Measurements from ENCODE around the gene PIGQ. TPM values are rescaled to one million over a fixed set of nuclear protein-coding genes. Genes with fewer than 3 reads are reported as not detected.

The PIGQ gene
- total RNA-seq, 4 donors from 2014 or later: 10.0 to 56.9 (median 30.7) TPM

GRCh38 chr16:523097-523741 lies 46.5 kb upstream of the PIGQ start:
- no peak for TF ChIP-seq POLR2A (IDR thresholded peaks at IDR 0.05)
- TF ChIP-seq, protein P1, sequence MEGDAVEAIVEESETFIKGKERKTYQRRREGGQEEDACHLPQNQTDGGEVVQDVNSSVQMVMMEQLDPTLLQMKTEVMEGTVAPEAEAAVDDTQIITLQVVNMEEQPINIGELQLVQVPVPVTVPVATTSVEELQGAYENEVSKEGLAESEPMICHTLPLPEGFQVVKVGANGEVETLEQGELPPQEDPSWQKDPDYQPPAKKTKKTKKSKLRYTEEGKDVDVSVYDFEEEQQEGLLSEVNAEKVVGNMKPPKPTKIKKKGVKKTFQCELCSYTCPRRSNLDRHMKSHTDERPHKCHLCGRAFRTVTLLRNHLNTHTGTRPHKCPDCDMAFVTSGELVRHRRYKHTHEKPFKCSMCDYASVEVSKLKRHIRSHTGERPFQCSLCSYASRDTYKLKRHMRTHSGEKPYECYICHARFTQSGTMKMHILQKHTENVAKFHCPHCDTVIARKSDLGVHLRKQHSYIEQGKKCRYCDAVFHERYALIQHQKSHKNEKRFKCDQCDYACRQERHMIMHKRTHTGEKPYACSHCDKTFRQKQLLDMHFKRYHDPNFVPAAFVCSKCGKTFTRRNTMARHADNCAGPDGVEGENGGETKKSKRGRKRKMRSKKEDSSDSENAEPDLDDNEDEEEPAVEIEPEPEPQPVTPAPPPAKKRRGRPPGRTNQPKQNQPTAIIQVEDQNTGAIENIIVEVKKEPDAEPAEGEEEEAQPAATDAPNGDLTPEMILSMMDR (IDR thresholded peaks at IDR 0.05): no peak
- H3K36me3 ChIP-seq: no peaks in the 10 kb centered on the region
- H3K9me3 ChIP-seq: no peaks in the 10 kb centered on the region
- no peak overlapping the region for H3K27ac ChIP-seq
- H3K27me3 ChIP-seq: no peaks in the 10 kb centered on the region
- no peak for DNase-seq
- no peak overlapping the region for H3K4me3 ChIP-seq
- H3K4me1 ChIP-seq: peaks cover 3 to 13% of the 10 kb centered on the region in 2 donors
- intact Hi-C loops (cut with DNase I; ENCODE audit: low total_unique reads): no loop called here

- Histone ChIP-seq H3K4me1 (peaks cover 3 to 19% of the 10 kb centered on the region in 2 donors), H3K36me3 (no peaks in the 10 kb centered on the region), H3K27ac (no peak overlapping the region), H3K4me3 (no peak overlapping the region), H3K27me3 (no peaks in the 10 kb centered on the region), H3K9me3 (no peaks in the 10 kb centered on the region)
- intact Hi-C loops (cut with DNase I; ENCODE audit: low total_unique reads): no loop called here
- no peak for DNase-seq
- no peak for TF ChIP-seq POLR2A (IDR thresholded peaks at IDR 0.05)
- TF ChIP-seq, protein P1 (IDR thresholded peaks at IDR 0.05): no peak
These were observed 45.3 kb upstream of the PIGQ start for GRCh38 chr16:524274-525040.

- Histone ChIP-seq H3K4me1 (peaks cover 3 to 26% of the 10 kb centered on the region in 2 donors), H3K36me3 (no peaks in the 10 kb centered on the region), H3K4me3 (no peak overlapping the region), H3K27ac (no peak overlapping the region), H3K27me3 (no peaks in the 10 kb centered on the region), H3K9me3 (no peaks in the 10 kb centered on the region)
- DNase-seq: no peak
- no peak for TF ChIP-seq POLR2A (IDR thresholded peaks at IDR 0.05)
- TF ChIP-seq, protein P1 (IDR thresholded peaks at IDR 0.05): no peak
- intact Hi-C loops (cut with DNase I; ENCODE audit: low total_unique reads): no loop called here
These were observed 44.6 kb upstream of the PIGQ start for GRCh38 chr16:525123-525519.

- H3K4me1 ChIP-seq: peaks cover 3 to 26% of the 10 kb centered on the region in 2 donors
- no peaks in the 10 kb centered on the region for H3K9me3 ChIP-seq
- peak overlapping the region; percentile 98 to 99 for H3K27ac ChIP-seq
- H3K4me3 ChIP-seq: peak overlapping the region; percentile 72 to 80
- H3K27me3 ChIP-seq: no peaks in the 10 kb centered on the region
- TF ChIP-seq POLR2A (IDR thresholded peaks at IDR 0.05): no peak
- TF ChIP-seq, protein P1 (IDR thresholded peaks at IDR 0.05): no peak
- no peaks in the 10 kb centered on the region for H3K36me3 ChIP-seq
- no peak for DNase-seq
- intact Hi-C loops (cut with DNase I; ENCODE audit: low total_unique reads): no loop called here
These were observed 44.1 kb upstream of the PIGQ start for GRCh38 chr16:525520-526180.
